ENCODE measurements around the gene ATP7A.
A peak's percentile ranks its signal among the peaks of the same experiment; 100 is the strongest.

The ATP7A gene

GRCh38 chrX:77961063-77961462, 50.6 kb downstream of the ATP7A start:
- Histone ChIP-seq H3K9me3 (no peaks in the 10 kb centered on the region), H3K4me3 (ENCODE audit: low read depth in 1 of 2, low read length in 1 of 2) (no peak overlapping the region), H3K36me3 (no peaks in the 10 kb centered on the region), H3K27me3 (no peaks in the 10 kb centered on the region), H3K27ac (no peak overlapping the region), H3K4me1 (ENCODE audit: control insufficient read depth in 1 of 2, insufficient read depth in 1 of 2, low read depth in 1 of 2, low read length in 1 of 2) (peaks cover 7 to 8% of the 10 kb centered on the region in 2 experiments)
- no peak for TF ChIP-seq CTCF (IDR thresholded peaks at IDR 0.05)

GRCh38 chrX:77962068-77962902, 51.8 kb downstream of the ATP7A start:
- H3K27ac ChIP-seq: peak overlapping the region; percentile 58
- no peaks in the 10 kb centered on the region for H3K9me3 ChIP-seq
- no peaks in the 10 kb centered on the region for H3K36me3 ChIP-seq
- no peak overlapping the region for H3K4me3 ChIP-seq (ENCODE audit: low read depth in 1 of 2, low read length in 1 of 2)
- no peaks in the 10 kb centered on the region for H3K27me3 ChIP-seq
- H3K4me1 ChIP-seq (ENCODE audit: control insufficient read depth in 1 of 2, insufficient read depth in 1 of 2, low read depth in 1 of 2, low read length in 1 of 2): peaks cover 7 to 8% of the 10 kb centered on the region in 2 experiments
- TF ChIP-seq CTCF (IDR thresholded peaks at IDR 0.05): no peak

- H3K36me3 ChIP-seq: no peaks in the 10 kb centered on the region
- H3K27ac ChIP-seq: no peak overlapping the region
- H3K4me1 ChIP-seq (ENCODE audit: control insufficient read depth in 1 of 2, insufficient read depth in 1 of 2, low read depth in 1 of 2, low read length in 1 of 2): peaks cover 7 to 8% of the 10 kb centered on the region in 2 experiments
- no peaks in the 10 kb centered on the region for H3K9me3 ChIP-seq
- H3K27me3 ChIP-seq: no peaks in the 10 kb centered on the region
- no peak overlapping the region for H3K4me3 ChIP-seq (ENCODE audit: low read depth in 1 of 2, low read length in 1 of 2)
- no peak for TF ChIP-seq CTCF (IDR thresholded peaks at IDR 0.05)
Measured at GRCh38 chrX:77966361-77966760, 55.9 kb downstream of the ATP7A start.

GRCh38 chrX:77967631-77968030, 57.1 kb downstream of the ATP7A start:
- Histone ChIP-seq H3K9me3 (no peaks in the 10 kb centered on the region), H3K4me3 (ENCODE audit: low read depth in 1 of 2, low read length in 1 of 2) (no peak overlapping the region), H3K27me3 (no peaks in the 10 kb centered on the region), H3K36me3 (no peaks in the 10 kb centered on the region), H3K27ac (no peak overlapping the region), H3K4me1 (ENCODE audit: control insufficient read depth in 1 of 2, insufficient read depth in 1 of 2, low read depth in 1 of 2, low read length in 1 of 2) (no peaks in the 10 kb centered on the region)
- no peak for TF ChIP-seq CTCF (IDR thresholded peaks at IDR 0.05)

GRCh38 chrX:77969538-77969937, 59.0 kb downstream of the ATP7A start, which contains the start of gene PGAM4:
Gene PGAM4 (minus strand): TSS chrX:77969638. CDS start chrX:77969638, 0 bp downstream.
- Histone ChIP-seq H3K36me3 (no peaks in the 10 kb centered on the region), H3K9me3 (no peaks in the 10 kb centered on the region), H3K27ac (no peak within 1 kb of the TSS), H3K4me1 (ENCODE audit: control insufficient read depth in 1 of 2, insufficient read depth in 1 of 2, low read depth in 1 of 2, low read length in 1 of 2) (no peaks in the 10 kb centered on the region), H3K4me3 (ENCODE audit: low read depth in 1 of 2, low read length in 1 of 2) (no peak within 1 kb of the TSS), H3K27me3 (no peaks in the 10 kb centered on the region)
- no peak for TF ChIP-seq CTCF (IDR thresholded peaks at IDR 0.05)
